Ascending aorta (tissue), 2 donors: Measurements from ENCODE around the gene GRPEL1. TPM values are rescaled to one million over a fixed set of nuclear protein-coding genes. Genes with fewer than 3 reads are reported as not detected.

Source experiments
- DNase-seq, 2 donors: peaks; one replicate each; pipeline ENCODE4 v3.0.0-alpha.2; 2019; ENCODE audit warnings: low spot score in 2 of 2
- H3K27ac ChIP-seq, 2 donors: fragments of 200-600 bp; sonication (generic); one replicate each; pipeline ENCODE4 v1.5.1; 2016 to 2017; ENCODE audit warnings: mild to moderate bottlenecking in 1 of 2
- H3K27me3 ChIP-seq: fragments of 200-600 bp; sonication (generic); one replicate; pipeline ENCODE4 v1.5.1; 2017
- H3K36me3 ChIP-seq, 2 donors: fragments of 200-600 bp; sonication (generic); one replicate each; pipeline ENCODE4 v1.5.1; 2016
- H3K4me1 ChIP-seq, 2 donors: fragments of 200-600 bp; sonication (generic); one replicate each; pipeline ENCODE4 v1.5.1; 2016 to 2017; ENCODE audit warnings: mild to moderate bottlenecking in 1 of 2
- H3K4me3 ChIP-seq, 2 donors: fragments of 200-600 bp; sonication (generic); one replicate each; pipeline ENCODE4 v1.5.1; 2016 to 2017; ENCODE audit warnings: mild to moderate bottlenecking in 1 of 2
- H3K9me3 ChIP-seq, 2 donors: fragments of 200-600 bp; sonication (generic); one replicate each; pipeline ENCODE4 v1.5.1; 2016
- CTCF ChIP-seq, 3 experiments: fragments of 200-600 bp in 2 of 3; fragments of 450-650 bp in 1 of 3; sonication (generic) in 2 of 3; IDR thresholded peaks; one replicate each; pipeline ENCODE4 v1.5.1; 2016 to 2019; ENCODE audit warnings: antibody characterized with exemption in 3 of 3, mild to moderate bottlenecking in 1 of 3, moderate library complexity in 1 of 3
- intact Hi-C: fragments of 100-400 bp; cut with DNase I; formaldehyde crosslinking; loops from one replicate; pipeline ENCODE4 v1.15.1; 2023
- total RNA-seq: library from RNA; depleted of rRNA; stranded (reverse); fragments of >200 nt; gene quantifications from one replicate; pipeline ENCODE4 v1.1.0, GENCODE V29; 2016

GRPEL1 gene
- total RNA-seq, 1 donor from 2014 or later = 42.5 TPM

GRCh38 chr4:7045961-7046921, 21.6 kb downstream of the GRPEL1 start:
- H3K27ac ChIP-seq = no peak overlapping the region
- peak overlapping the region in 1 of 2 donors; percentile 99 for H3K4me3 ChIP-seq
- no peaks in the 10 kb centered on the region for H3K27me3 ChIP-seq
- no peaks in the 10 kb centered on the region for H3K36me3 ChIP-seq
- no peak for DNase-seq
- H3K9me3 ChIP-seq = no peaks in the 10 kb centered on the region
- H3K4me1 ChIP-seq = peaks cover 27% of the 10 kb centered on the region in 2 donors
- intact Hi-C loops = loop anchor here (10.0 kb wide), 1 partner anchor 471 kb away; the partner anchor contains the start of gene MAN2B2
- TF ChIP-seq CTCF (IDR thresholded peaks at IDR 0.05) = no peak

- no peak overlapping the region for H3K27ac ChIP-seq
- peak overlapping the region in 1 of 2 donors; percentile 99 for H3K4me3 ChIP-seq
- intact Hi-C loops = loop anchor here (10.0 kb wide), 1 partner anchor 471 kb away; the partner anchor contains the start of gene MAN2B2
- DNase-seq = no peak
- H3K9me3 ChIP-seq = no peaks in the 10 kb centered on the region
- no peak for TF ChIP-seq CTCF (IDR thresholded peaks at IDR 0.05)
- no peaks in the 10 kb centered on the region for H3K36me3 ChIP-seq
- H3K27me3 ChIP-seq = no peaks in the 10 kb centered on the region
- peaks cover 27% of the 10 kb centered on the region in 2 donors for H3K4me1 ChIP-seq
These were observed 22.3 kb downstream of the GRPEL1 start for GRCh38 chr4:7045553-7045952.

GRCh38 chr4:7044137-7044930, 23.5 kb downstream of the GRPEL1 start:
- intact Hi-C loops = loop anchor here (5.0 to 10.0 kb wide), 2 partner anchors 327 to 470 kb away; partner anchors contain the start of genes BLOC1S4 and MAN2B2
- TF ChIP-seq CTCF (IDR thresholded peaks at IDR 0.05) = no peak
- no peaks in the 10 kb centered on the region for H3K9me3 ChIP-seq
- no peaks in the 10 kb centered on the region for H3K27me3 ChIP-seq
- peaks cover 27% of the 10 kb centered on the region in 2 donors for H3K4me1 ChIP-seq
- H3K36me3 ChIP-seq = no peaks in the 10 kb centered on the region
- H3K4me3 ChIP-seq = peak overlapping the region; percentile 99 to 100
- no peak for DNase-seq
- H3K27ac ChIP-seq = peak overlapping the region; percentile 90 to 92

GRCh38 chr4:7043284-7044136, 24.4 kb downstream of the GRPEL1 start, which contains the start of gene TADA2B:
TSS of gene TADA2B (plus strand) at chr4:7043372. CDS start at chr4:7043580, 208 bp downstream.
- Histone ChIP-seq H3K4me1 (peaks cover 27% of the 10 kb centered on the region in 2 donors), H3K27ac (peak within 1 kb of the TSS; percentile 90 to 92), H3K27me3 (no peaks in the 10 kb centered on the region), H3K36me3 (no peaks in the 10 kb centered on the region), H3K9me3 (no peaks in the 10 kb centered on the region), H3K4me3 (peak within 1 kb of the TSS; percentile 99 to 100)
- no peak for TF ChIP-seq CTCF (IDR thresholded peaks at IDR 0.05)
- DNase-seq = peak in 1 of 2 donors; percentile 70
- intact Hi-C loops = loop anchor here (1.0 to 10.0 kb wide), 8 partner anchors 25 to 771 kb away; partner anchors contain the start of genes BLOC1S4, GRPEL1, MAN2B2 and MRFAP1
